Esophagus mucosa (tissue), 1 donor: ENCODE measurements around the gene PLCB2. TPM values are rescaled to one million over a fixed set of nuclear protein-coding genes. Genes with fewer than 3 reads are reported as not detected.

ENCODE experiments used
- ATAC-seq: fragments of 200-7000 bp; cut with Tn5 transposase; one replicate; pipeline ENCODE4 v1.9.1; 2020
- total RNA-seq: library from RNA; stranded (reverse); gene quantifications from one replicate; pipeline ENCODE4 v1.2.4, GENCODE V29; 2023
- donor health status: DM: yes; HTN: yes; CAD: no.

The PLCB2 gene
- total RNA-seq, 1 donor from 2014 or later = 4.2 TPM

DNA sequence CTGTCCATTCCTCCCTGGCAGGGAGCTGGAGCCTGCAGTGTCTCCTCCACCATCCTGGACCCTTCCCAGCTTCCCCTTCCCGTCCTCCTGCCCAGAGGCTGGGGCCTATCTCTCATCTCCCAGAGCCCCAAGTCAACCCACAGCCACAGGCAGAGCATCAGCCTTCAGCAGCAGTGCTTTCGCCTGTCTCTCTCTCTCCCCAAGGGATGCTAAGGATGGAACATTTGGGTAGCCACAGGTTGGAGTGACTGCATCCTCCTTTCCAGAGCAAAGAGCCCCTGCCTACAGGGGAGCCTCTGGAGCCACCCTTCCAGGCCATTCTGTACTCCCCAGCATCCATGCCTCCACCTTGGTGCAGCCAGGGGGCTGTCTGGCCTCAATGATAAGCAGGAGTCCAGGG is 4.2 kb downstream of the PLCB2 start:
- no peak for ATAC-seq

DNA sequence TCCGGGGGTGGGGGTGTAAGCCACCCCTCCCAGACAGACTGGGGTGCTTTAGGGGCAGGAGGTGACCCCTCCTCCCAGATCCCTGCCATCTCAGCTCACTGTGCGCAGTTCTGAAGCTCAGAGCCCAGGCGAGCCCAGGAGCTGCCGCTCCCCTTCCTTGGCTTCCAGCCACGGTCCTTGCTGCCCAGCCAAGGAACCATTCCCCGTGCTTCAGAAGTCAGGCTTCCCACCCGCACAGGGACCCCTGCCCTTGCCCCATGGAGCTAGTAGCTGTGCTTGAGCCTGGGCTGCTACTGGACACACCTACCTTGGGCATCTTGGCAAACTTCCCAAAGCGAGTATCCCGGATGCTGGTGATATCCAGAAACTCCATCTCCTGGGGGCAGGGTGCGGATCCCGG is 4.8 kb downstream of the PLCB2 start:
- no peak for ATAC-seq

DNA sequence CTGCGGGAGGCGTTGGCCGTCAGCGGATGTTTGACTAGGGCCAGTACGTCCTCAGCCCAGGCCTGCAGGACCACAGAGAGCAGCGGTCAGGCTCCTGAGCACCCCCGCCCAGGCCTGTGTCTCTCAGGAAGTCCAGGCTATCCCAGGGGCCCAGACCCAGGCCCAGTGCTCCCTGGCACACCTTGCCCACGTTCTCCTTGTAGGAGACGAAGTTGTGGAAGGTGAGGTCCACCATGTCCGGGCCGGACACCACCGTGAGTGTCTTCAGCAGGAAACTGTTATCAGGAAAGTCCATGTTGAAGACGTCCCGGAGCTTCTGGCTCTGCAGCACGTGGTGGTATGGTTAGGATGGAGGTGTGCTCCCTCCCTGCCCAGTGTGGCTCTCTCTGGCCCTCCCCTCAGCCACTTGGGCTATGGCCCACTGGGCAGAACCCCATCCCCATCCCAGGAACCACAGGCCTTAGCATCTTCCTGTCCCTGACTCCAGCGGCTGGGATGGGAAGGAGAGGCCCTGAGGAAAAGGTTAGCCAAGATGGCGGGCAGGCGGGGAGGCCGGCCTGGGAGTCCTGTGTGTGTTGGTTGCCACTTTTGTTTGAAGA is 5.3 kb downstream of the PLCB2 start:
- ATAC-seq = no peak

DNA sequence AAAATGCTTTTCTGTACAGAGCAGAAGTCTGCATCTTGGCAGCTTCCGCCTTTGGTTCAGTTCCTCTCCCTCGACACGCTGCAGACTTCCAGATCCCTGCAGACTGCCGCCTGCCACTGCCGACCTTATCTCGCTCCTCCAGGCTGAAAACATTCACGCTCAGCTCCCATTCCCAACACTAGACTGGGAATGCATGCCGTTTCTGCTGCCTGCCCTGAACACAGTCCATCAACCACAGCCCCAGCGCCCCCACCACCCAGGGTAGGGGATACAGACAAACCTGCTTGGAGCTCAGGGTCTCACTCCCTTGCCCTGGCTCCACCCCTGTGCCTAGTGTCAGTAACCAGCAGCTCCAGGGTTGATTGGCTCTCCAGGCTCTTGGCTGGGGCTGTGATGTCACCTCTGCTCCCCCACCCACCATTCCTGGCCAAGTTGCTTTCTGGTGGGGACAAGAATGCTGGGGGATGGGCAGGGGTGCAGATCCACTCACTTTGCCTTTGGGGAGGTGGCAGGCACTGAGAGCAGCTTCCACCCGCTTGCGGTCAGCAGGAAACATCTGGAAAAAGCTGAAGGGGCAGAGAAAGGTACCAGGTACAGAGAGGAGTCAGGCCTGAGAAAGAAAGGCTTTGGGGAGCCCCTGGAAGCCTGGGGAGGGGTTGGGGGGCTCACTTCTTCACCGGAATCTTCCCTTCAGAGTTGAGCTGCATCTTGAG is 6.1 kb downstream of the PLCB2 start:
- no peak for ATAC-seq

DNA sequence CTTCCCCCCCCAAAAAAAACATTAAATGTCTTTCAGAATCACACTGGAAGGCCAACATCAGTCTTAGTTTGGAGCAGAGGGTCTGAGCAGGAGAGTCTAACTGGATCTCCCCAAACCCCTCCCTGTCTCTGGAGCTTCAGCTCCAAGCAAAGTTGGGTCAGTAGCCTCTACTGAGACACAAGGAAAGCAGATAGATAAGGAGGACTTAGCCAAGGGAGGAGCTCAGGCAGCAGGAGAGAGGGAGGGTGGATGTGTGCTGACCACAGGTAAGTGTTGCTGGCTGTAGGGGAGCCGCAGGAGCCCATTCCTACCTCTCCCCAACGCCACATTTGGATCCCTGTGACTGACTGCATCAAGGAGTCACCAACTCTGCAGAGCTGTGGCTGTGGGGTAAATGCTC is 7.0 kb downstream of the PLCB2 start:
- no peak for ATAC-seq

DNA sequence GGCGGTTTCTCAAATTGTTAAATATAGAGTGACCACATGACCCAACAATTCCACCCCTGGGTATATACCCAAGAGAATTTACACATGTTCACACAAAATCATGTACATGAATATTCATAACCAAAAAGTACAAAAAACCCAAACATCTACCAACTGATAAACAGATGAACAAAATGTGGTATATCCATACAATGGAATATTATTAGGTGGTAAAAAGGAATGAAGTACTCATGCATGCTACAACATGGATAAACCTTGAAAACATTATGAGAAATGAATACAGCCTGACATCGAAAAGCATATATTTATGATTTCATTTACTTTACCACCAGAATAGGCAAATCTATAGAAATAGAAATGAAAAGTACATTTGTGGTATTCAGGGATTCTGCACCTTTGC is 7.4 kb downstream of the PLCB2 start:
- ATAC-seq = no peak

DNA sequence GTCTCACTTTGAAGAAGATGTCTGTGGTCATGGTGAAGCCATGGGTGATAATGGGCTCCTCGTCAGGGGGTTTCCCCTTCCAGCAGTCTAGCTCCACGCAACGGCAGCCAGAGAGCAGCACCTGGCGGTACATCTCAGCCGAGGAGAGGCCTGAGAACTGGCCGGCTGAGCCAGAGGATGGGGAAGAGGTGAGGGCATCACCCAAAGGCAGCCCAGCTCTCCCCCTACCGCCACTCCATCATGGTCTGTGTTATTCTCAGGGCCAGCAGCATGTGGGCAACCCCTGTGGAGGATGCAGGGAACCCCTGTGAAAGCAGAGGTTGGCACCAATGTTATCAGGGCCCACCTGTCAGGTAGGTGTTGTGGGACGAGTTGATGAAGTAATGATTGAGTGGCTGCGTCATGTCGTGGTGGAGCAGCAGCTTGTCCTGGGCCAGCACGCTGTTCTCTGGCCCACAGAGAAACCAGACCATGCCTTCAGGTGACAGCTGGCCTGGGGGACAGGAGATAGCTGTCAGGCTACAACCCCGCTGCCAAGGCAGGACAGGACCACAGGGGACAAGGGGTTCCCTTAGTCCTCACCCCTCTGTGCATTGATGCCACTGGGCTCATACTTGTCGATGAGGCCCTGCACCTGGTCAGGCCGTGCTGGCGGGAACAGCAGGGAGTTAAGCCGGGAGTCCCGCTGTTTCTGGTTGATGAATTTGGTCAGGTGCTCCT is 9.4 kb downstream of the PLCB2 start:
- ATAC-seq = no peak

DNA sequence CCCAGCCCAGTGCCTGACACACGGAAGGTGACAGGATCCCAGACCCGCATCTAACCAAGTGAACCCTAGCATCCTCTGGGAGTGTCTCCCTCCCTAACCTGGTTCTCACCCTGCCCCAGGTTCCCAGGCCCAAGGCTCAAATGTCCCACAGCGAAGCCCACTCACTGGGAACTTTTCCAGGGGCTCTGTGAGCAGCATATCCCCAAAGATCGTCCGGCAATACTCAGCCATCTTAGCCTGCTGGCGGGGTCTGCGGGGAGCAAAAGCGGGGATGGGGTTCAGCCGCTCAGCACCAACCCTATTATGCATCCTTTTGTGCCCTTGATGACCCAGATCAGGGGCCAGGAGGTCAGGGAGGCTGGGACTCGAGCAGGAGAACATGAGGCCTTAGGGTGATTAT is 10.4 kb downstream of the PLCB2 start:
- no peak for ATAC-seq

DNA sequence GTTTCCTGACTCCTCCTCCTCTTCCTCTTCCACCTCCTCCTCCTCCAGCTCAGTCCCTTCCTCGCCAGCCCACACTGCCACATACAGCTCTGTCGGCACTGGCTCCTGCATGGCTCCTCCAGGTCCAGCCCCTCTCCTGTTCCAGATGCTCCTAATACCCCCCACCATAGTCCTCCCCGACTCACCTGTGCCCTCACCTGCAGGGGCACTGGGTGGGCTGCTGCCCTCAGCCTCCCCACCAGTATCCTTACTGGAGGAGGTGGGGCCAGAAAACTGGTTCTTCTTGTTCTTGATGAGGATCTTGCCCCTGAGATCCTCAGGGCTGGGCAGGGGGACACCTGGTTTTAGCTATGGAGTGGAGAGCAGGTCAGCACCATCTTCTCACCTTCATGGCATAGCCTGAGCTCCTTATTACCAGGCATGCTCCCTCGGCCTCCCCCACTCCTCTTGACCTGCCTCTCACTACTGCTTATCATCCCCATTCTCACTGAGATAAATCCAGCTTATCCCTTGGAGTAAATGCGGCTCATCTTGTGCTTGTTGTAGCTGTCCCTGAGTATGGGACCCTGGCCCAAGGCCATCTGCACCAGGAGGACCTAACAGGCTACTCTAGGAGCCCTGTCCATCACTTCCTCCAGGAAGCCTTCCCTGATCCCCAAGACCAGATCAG is 11.0 kb downstream of the PLCB2 start:
- no peak for ATAC-seq

DNA sequence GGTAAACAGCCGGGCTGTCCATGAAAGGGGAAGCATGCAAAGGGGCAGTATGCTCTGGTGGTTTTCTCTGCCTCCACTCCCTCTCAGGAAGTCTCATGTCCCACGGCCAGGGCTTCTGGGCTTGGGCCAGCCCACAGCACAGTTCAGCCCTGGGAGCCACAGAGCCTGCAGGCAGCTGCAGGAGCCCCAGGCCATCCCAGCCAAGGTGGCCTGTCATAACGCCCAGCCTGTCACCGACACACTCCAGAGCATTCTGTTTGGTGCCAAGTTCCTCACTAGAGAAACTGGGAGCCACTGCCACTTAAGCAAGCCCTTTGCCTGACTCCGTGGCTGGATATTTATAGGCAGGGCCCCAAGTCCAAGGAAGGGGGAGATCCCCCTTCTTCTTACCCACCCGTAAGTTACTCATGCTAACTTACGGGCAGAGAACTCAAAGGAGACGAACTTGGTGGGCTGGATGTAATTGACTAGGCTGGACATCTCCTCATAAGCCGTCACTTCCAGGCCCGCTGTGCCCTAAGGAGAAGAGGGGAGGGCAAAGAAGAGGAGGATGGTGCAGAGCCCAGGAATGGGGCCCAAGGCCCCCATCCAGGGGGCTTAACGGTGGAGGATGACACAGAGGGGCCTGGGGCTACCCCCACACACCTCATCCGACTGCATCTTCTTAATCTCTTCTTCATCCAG is 11.7 kb downstream of the PLCB2 start:
- ATAC-seq = no peak

DNA sequence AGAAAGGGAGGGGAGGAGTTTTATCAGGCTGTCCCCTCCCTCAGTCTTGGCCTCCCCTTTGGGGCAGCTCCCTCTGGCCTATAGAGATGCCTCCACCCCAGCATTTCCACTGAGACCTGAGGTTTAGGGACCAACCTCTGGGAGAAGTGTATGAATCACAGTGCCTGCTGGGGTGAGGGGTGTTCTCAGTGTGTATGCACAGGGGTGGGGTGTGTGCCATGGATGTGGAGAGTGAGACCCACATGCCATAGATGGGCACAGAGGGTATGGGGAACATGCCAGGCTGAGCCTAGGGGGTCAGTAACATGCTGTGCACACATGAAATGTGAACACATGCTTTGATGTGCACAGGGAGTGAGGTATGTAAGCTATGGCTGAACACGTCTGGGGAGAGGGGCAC is 12.4 kb downstream of the PLCB2 start:
- no peak for ATAC-seq

DNA sequence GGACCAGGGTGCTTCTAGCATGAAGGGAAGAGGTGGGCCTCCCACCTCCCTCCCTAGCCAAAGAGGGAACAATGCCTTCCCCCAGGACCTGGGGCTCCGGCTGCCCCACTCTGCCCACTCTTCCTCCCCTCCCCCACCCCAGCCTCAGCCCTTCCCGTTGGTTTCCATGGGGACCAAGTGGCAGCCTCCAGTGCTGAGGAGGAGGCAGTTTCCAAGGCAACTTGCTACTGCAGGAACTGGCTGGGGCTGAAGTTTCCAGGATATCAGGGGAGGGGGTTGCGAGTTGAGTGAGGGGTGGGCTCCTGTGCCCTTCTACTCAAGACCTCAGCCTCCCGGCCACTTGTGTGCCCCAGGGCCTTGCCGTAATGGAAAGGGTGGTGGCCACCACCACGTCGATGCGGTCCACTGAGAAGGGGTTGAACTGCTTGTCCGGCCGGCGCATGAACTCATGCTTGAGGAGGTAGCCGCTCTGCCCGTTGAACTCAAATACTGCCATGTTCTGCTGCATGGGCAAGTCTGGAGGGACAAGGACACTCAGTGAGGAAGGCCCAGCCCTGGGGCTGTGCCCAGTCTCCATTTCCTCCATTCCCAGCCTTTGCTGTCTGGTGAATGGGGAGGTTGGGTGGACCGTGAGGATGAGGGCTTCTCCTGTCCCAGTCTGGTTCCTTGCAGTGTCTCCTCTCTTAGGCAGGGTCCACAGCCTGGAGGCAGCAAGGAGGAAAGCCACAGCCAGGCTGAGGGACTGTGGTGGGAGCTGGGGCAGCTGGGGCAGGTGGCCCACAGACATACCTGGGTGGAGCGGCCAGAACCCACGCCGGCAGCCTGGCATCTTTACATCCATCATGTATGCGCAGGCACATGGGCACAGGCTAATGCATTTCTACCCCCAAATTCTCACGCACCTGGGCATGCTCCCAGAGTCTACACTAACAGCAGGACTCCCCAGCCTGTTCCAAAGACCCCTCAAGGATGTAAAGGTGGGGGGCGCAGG is 13.5 kb downstream of the PLCB2 start:
- ATAC-seq = no peak

DNA sequence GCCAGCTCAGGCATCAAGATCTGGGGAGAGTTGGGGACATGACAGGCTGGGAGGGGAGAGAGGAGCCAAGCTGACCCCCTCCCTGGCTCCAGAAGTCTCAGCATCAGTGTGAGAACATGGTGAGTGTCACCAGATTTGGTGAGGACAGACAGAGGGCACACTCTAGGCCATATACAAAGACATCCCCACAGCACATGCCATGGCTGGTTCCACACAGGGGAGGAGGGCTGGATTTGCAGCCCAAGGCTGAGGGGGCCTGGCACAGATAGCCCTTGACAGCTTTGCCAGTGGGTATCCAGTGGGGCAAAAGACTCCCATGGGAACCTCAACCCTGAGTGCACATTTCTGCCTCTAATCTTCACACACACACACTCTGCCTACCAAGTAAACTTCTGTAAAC is 14.7 kb downstream of the PLCB2 start:
- no peak for ATAC-seq

DNA sequence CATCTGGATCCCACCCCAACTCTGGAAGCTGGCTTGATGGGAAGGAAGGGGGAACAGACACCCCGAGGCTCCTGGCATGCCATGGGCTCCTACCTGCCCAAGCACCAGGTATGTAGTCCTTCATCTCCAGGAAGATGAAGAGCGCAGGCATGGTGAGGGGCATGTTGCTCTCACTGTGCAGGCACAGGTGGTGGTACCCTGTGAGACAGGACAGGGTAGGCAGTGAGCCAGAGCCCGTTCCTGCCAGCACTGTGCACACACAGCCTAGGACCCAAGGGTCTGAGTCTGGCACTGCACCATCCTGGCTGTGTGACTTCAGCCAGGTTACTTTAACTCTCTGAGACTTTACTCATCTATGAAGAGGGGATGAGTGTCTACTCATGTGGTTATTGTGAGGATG is 15.5 kb downstream of the PLCB2 start:
- no peak for ATAC-seq

DNA sequence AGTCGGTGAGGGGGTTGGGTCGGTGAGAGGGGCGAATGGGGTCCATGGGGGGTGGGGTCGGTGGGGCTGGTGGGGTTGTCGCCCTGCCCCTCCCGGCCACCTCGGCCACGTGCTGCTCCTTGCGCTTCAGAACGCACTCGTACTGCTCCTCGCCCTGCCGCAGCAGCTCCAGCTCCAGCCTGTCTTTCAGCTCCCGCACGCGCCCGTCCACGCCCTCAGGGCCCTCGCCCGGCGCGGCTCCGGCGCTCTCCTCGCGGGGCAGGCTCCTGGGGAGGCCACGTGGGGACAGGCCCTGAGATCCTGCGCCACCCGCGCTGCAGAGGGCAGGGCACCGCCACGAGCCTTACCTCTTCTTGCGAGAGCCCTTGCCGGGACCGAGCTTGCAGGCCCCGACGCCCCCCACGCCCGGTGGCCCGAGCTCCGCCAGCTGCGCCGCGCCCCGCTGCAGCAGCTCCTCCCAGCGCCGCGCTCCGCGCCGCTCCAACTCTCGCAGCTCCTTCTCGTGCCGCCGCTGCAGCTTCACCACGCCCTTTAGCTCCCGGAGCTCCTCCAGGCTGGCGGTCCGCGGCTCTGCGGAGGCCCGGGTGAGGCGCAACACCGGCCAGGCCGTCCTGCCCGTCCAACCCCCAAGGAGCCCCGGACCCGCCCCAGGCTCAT is 16.7 kb downstream of the PLCB2 start:
- ATAC-seq = peak; percentile 71

DNA sequence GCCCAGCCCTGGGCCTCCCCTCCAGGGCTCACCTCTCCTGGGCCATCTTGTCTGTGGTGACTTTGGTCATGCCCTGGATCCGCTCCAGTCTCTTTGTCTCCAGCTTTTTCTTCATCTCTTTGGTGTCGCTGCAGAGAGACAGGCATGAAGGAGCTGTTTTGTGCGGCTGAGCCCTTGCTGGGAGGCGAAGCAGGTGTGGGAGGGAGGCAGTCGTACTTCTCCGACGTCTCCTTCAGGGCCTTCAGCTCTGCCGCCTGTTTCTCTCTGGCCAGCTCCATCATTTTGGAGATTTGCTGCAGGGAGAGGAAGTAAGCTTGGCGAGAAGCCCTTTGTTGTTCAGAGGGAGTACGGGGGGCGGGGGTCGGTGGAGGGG is 17.2 kb downstream of the PLCB2 start:
- no peak for ATAC-seq

DNA sequence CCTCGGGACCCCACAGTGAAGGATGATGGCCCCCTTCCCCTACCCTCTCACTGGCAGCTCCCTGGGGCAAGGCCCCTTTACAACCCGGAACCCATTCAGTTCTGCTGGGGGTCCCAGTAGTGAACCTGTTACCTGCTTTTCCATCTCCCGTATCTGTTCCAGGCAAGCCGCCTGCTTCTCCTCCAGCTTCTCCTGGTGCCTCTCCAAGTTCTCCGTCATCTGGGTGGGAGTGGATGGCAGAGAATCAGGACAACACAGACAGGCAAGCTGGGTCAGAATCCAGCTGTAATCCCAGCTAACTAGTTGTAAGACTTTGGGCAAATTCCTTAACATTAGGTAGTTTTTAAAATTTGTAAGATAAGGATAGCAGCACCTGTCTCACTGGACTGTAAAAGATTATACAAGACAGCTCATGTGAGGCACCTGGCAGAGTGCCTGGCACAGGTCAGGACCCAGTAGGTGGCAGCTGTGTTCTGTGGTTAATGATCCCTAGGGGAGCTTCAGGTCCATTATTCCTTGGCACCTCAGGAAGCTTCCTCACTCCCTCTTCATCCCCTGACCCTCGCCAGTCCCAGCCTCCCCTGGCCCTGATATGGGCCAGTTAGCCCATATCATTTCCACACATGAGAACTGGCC is 18.5 kb downstream of the PLCB2 start:
- ATAC-seq = no peak

DNA sequence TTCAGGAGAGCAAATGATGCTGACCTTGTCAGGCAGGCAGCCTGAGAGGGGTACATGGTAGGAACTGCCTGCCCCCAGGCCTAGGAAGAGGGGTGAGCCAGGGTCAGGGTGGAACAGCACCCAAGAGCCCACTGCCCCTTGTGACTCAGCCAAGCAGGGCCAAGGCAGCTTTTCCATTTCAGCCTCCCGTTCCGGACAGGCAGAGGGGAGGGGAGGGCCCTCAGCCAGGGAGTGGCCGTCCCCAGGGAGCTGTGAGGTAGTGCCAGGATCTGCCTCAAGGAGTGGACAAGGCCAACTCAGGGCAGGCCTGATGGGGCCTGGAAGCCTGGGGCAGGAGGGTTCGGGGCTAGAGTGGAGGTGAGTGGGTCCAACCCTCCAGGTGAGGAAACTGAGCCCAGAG is 19.8 kb downstream of the PLCB2 start:
- no peak for ATAC-seq

DNA sequence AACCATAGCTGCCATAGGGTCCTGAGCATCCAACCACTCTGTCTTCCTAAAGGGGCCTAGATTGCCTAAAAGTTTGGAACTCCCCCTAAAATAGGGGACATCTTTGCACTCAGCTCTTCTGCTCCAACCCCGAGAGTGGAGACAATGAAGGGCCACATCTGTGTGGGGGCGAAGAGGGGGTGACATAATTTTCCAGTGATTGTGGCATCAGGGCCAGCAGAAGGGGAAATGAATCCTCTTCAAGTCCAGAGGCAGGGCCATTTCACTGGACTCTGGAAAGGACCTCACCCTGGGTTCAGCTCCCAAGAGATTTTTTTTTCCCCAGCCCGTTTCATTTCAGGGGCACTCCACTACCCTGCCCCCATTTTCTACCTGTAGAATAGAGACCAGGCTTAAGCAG is 20.2 kb downstream of the PLCB2 start:
- no peak for ATAC-seq

DNA sequence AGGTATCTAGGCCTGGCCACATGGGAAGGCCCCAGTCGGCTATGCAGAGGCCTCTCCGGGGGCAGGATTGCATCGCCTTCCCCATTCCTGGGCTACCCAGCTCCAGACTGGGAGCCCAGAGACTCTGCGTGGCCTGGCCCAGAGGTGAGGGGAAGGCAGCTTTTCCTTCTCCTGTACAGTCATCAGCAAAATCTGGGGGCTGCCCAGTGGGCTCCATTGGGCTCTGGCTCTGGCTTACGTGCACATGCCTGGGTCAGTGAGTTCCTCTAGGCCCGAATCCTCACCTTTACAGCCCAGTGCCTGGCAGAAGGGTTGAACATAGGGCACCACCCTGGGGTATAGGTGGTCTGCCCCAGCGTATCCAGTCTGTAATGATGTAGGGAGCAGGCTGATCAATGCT is 20.9 kb downstream of the PLCB2 start:
- ATAC-seq = no peak

DNA sequence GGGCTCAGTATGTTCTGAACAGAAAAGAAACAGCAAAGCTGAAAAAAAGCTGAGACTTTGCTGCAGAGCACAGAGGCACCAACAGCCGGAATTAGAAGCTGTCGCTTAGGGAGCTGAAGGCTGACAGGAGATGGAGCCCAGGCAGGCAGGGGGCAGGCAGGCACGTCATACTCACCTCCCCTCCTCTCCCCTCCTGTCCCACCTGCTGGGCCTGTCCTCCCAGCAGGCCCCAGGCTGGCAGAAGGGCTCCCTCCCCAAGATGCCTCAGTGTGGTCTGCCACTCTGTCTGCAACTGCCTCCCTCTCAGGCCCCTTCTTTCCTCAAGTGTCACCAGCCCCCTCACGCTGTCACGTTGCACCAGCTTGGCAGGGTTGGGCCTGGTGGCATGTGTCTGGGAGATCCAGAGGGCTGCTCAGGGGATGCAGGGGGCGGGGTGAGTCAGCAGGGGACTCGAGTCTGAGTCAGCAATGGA is 21.6 kb downstream of the PLCB2 start:
- ATAC-seq = no peak
